ENCODE results near the gene TAF4B. TPM values are rescaled to one million over a fixed set of nuclear protein-coding genes. Genes with fewer than 3 reads are reported as not detected.
"Not testable (repeated sequence)": the region's sequence is repeated elsewhere in the genome, so short reads cannot be mapped to it uniquely, and the experiment has no call there.

The TAF4B gene
- total RNA-seq, 1 donor from 2014 or later: 3.3 TPM

DNA sequence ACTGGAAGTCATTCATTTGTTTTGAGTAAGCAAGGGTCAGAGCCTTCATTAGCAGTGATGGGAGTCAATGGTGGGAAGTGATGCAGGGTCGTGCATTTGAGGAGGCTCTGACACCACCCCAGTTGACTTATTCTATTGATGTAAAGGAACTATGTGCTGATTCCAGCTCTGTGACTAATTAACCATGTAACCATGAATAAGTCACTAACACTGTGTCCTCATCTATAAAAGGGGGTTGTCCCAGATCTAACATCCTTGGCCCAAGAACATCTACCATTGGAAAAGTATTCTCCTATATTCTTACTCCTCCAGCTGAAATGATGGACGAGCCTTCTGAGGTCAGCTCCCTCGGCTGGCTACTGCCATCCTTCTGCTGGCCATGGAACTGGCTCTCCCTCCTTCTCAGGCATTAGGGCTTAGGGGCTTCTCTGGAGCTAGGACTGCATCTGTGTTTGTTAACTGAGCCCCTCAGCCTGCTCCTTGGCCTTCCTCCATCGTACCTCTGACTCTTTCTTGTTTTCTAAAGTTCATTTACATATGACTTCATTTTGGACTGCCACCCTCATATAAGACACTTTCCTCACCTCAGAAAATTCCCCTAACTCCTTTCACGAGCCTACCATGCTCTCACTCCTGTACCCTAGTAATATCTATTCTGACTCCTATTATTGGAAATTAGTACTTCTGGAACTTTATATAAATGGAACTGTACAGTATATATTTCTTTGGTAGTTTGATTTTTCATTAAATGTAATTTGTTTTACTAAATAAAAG is 206.6 kb downstream of the TAF4B start:
- no peak overlapping the region for H3K27ac Mint-ChIP-seq (ENCODE audit: unreplicated experiment)
- no peak overlapping the region for H3K4me3 Mint-ChIP-seq (ENCODE audit: unreplicated experiment)
- H3K4me1 Mint-ChIP-seq (ENCODE audit: unreplicated experiment): no peaks in the 10 kb centered on the region
- no peaks in the 10 kb centered on the region for H3K9me3 Mint-ChIP-seq (ENCODE audit: unreplicated experiment)
- peaks cover 1% of the 10 kb centered on the region for H3K27me3 Mint-ChIP-seq (ENCODE audit: unreplicated experiment)
- no peaks in the 10 kb centered on the region for H3K36me3 Mint-ChIP-seq (ENCODE audit: low read depth, unreplicated experiment)
- DNase-seq (ENCODE audit: low spot score): no peak
- TF ChIP-seq, protein P1, sequence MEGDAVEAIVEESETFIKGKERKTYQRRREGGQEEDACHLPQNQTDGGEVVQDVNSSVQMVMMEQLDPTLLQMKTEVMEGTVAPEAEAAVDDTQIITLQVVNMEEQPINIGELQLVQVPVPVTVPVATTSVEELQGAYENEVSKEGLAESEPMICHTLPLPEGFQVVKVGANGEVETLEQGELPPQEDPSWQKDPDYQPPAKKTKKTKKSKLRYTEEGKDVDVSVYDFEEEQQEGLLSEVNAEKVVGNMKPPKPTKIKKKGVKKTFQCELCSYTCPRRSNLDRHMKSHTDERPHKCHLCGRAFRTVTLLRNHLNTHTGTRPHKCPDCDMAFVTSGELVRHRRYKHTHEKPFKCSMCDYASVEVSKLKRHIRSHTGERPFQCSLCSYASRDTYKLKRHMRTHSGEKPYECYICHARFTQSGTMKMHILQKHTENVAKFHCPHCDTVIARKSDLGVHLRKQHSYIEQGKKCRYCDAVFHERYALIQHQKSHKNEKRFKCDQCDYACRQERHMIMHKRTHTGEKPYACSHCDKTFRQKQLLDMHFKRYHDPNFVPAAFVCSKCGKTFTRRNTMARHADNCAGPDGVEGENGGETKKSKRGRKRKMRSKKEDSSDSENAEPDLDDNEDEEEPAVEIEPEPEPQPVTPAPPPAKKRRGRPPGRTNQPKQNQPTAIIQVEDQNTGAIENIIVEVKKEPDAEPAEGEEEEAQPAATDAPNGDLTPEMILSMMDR (IDR thresholded peaks at IDR 0.05; ENCODE audit: unreplicated experiment): no peak

DNA sequence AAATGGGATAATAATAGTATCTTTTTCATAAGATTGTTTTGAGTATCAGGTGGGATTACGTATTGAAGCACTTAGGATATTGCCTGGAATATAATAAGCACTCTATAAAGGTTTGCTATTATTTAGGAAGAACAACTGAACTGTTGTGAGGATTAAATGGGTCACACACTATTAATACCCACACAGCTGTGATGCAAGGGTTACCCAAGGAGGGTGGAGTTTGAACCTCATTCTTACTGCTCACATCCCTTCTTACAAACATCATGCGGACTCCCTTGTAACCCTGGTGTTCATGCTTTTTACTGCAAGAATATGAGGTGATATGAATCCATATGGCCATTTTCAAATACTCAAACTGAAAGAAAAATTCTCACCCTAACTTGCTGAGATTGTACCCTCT is 208.6 kb downstream of the TAF4B start:
- DNase-seq (ENCODE audit: low spot score): no peak
- Mint-ChIP-seq H3K4me3 (ENCODE audit: unreplicated experiment) (no peak overlapping the region), H3K36me3 (ENCODE audit: low read depth, unreplicated experiment) (no peaks in the 10 kb centered on the region), H3K27ac (ENCODE audit: unreplicated experiment) (no peak overlapping the region), H3K9me3 (ENCODE audit: unreplicated experiment) (no peaks in the 10 kb centered on the region), H3K27me3 (ENCODE audit: unreplicated experiment) (peaks cover 2% of the 10 kb centered on the region), H3K4me1 (ENCODE audit: unreplicated experiment) (no peaks in the 10 kb centered on the region)
- TF ChIP-seq, protein P1 (IDR thresholded peaks at IDR 0.05; ENCODE audit: unreplicated experiment): no peak

DNA sequence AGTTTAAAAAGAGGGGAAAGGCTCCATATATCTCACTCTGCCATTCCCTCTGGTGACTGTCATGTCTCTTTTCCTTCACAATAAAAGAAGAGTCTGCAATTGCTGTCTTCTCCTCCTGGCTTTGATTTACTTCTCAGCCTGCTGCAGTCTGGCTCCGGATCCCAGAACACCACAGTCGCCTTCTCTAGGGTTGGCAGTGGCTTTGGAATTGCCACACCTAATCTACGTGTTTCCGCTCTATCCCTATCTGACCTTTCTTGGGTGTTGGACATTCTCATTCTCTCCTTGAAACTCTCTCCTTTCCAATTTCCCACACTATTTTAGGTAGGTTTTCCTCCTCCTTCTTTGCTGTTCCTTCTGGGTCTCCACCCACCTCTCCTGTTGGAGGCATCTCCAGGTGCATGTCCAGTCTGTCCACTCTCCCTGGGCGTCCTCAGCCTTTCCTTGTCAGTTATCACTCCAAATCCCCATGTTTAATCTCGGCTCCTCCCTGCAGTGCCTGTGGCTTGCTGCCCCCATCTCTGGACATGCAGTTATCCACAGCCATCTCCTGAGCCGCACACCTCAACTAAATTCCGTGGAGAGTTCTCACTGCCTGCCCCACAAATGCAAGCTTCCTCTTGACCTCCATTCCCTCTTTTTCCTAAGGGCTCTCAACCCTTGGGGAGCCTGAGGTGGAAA is 209.3 kb downstream of the TAF4B start:
- H3K27me3 Mint-ChIP-seq (ENCODE audit: unreplicated experiment): peaks cover 2% of the 10 kb centered on the region
- H3K27ac Mint-ChIP-seq (ENCODE audit: unreplicated experiment): no peak overlapping the region
- H3K36me3 Mint-ChIP-seq (ENCODE audit: low read depth, unreplicated experiment): no peaks in the 10 kb centered on the region
- no peaks in the 10 kb centered on the region for H3K9me3 Mint-ChIP-seq (ENCODE audit: unreplicated experiment)
- H3K4me3 Mint-ChIP-seq (ENCODE audit: unreplicated experiment): no peak overlapping the region
- no peak for DNase-seq (ENCODE audit: low spot score)
- TF ChIP-seq, protein P1 (IDR thresholded peaks at IDR 0.05; ENCODE audit: unreplicated experiment): no peak
- no peaks in the 10 kb centered on the region for H3K4me1 Mint-ChIP-seq (ENCODE audit: unreplicated experiment)

DNA sequence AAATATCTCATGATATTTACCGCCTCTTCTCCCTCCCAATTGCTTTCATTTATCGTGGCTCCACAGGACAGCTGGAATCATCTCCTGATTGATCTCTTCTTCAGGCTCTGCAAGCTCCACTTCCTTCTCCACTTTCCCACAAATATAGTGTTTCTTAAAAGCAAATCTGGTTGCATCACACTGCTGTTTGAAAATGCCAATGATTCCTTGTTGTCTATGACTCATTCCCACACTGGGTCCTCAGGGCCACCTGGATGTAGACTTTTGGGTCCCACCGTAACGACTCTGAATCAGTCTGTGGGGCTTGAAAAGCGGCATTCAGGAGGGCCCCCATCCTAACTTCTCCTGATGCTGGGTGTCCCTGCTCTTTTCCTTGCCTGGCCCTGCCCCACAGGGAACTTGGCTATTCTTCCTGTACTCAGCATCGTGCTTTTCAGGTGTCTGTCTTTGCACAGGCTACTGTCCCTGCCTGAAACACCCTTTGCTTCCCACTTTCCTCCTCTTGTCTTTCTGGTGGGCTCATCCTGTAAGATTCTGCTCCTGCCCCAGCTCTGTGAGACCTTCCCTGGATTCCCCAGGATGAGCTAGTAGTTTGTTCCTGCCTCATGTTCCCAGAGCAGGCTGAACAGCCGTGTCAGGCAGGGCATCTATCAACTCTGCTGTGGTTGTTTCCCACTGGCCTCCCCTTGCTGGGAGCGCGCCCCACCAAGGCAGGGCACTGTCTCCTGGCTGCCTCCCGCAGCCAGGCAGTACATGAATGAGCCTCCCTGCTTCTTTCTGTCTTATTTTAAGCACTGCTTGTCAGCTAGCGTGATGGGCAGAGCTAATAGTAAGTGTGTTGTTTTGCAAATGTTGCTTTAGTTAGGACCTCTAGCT is 210.2 kb downstream of the TAF4B start:
- no peaks in the 10 kb centered on the region for H3K36me3 Mint-ChIP-seq (ENCODE audit: low read depth, unreplicated experiment)
- DNase-seq (ENCODE audit: low spot score): no peak

DNA sequence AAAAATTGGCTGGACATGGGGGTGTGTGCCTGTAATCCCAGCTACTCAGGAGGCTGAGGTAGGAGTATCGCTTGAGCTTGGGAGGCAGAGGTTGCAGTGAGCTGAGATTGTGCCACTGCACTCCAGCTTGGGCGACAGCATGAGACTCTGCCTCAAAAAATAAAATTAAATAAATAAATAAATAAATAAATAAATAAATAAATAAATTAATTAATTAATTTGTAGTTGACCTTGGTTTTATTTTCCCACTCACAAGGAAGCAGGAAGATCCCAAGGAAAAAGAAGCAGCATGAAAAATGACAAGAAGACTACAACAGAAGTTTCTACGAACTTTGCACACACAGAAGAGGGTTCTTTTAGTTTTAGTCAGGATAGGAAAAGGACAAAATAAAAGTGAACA is 211.4 kb downstream of the TAF4B start:
- not testable (repeated sequence) for H3K27me3 Mint-ChIP-seq (ENCODE audit: unreplicated experiment); H3K27ac Mint-ChIP-seq (ENCODE audit: unreplicated experiment); H3K36me3 Mint-ChIP-seq (ENCODE audit: low read depth, unreplicated experiment); H3K4me3 Mint-ChIP-seq (ENCODE audit: unreplicated experiment); H3K9me3 Mint-ChIP-seq (ENCODE audit: unreplicated experiment); DNase-seq (ENCODE audit: low spot score); H3K4me1 Mint-ChIP-seq (ENCODE audit: unreplicated experiment)

More for the DNA sequence above, 210.2 kb downstream of the TAF4B start:
- H3K4me3 Mint-ChIP-seq (ENCODE audit: unreplicated experiment): no peak overlapping the region
- no peaks in the 10 kb centered on the region for H3K4me1 Mint-ChIP-seq (ENCODE audit: unreplicated experiment)
- TF ChIP-seq, protein P1 (IDR thresholded peaks at IDR 0.05; ENCODE audit: unreplicated experiment): no peak
- H3K27ac Mint-ChIP-seq (ENCODE audit: unreplicated experiment): no peak overlapping the region
- H3K9me3 Mint-ChIP-seq (ENCODE audit: unreplicated experiment): no peaks in the 10 kb centered on the region
- peaks cover 4% of the 10 kb centered on the region for H3K27me3 Mint-ChIP-seq (ENCODE audit: unreplicated experiment)

Measured in endothelial cell (in vitro differentiated cells).